SK-N-SH (cell line): ENCODE measurements around the gene COMMD3. TPM values are rescaled to one million over a fixed set of nuclear protein-coding genes. Genes with fewer than 3 reads are reported as not detected.

Source experiments
- CTCF ChIA-PET: fragments of 300-600, 350-600 bp; formaldehyde crosslinking; extraction: SDS; loops from one replicate; lab custom pipeline; 2021; lab: Yijun Ruan, JAX
- POLR2A ChIA-PET: fragments of 350-600 bp; sonication (Branson Sonifier 250); formaldehyde crosslinking; extraction: SDS; loops from one replicate; lab custom pipeline; 2020; ENCODE audit warnings: antibody characterized with exemption, inconsistent platforms; lab: Yijun Ruan, JAX
- DNase-seq: peaks from one replicate; pipeline ENCODE4 v3.0.0; 2012
- H2AFZ ChIP-seq: fragments of 200-600 bp; sonication (generic); 2 replicates; pipeline ENCODE4 v1.8.1; 2016; ENCODE audit warnings: antibody characterized with exemption, mild to moderate bottlenecking, low read depth
- H3F3A ChIP-seq: fragments of 200-600 bp; sonication (generic); replicated peaks from 2 replicates; pipeline ENCODE3; 2016; ENCODE audit warnings: antibody characterized with exemption, mild to moderate bottlenecking; ENCODE audit not compliant: insufficient read depth
- H3K27ac ChIP-seq, 2 experiments: fragments of 200-500 bp in 1 of 2; fragments of 200-600 bp in 1 of 2; sonication (Bioruptor generic) in 1 of 2; sonication (generic), shearing (Covaris generic) in 1 of 2; 2 replicates each; pipeline versions ENCODE4 v1.5.1 to v1.6.1; 2014 to 2016; ENCODE audit warnings: low read depth in 2 of 2, inconsistent platforms in 1 of 2, low read length in 1 of 2, mild to moderate bottlenecking in 1 of 2, mixed read lengths in 1 of 2
- H3K27me3 ChIP-seq: fragments of 200-600 bp; sonication (generic), shearing (Covaris generic); 2 replicates; pipeline ENCODE4 v1.6.1; 2016; ENCODE audit warnings: mixed run types; ENCODE audit not compliant: insufficient read depth
- H3K36me3 ChIP-seq, 2 experiments: fragments of 200-500 bp in 1 of 2; fragments of 200-600 bp in 1 of 2; sonication (Bioruptor generic) in 1 of 2; sonication (generic) in 1 of 2; replicated peaks in 1 of 2; 2 replicates each; pipeline versions ENCODE3 to v1.5.1; 2014 to 2016; ENCODE audit warnings: low read length in 1 of 2, mild to moderate bottlenecking in 1 of 2; ENCODE audit not compliant: insufficient read depth in 2 of 2, control insufficient read depth in 1 of 2
- H3K4me1 ChIP-seq, 2 experiments: fragments of 200-500 bp in 1 of 2; fragments of 200-600 bp in 1 of 2; sonication (Bioruptor generic) in 1 of 2; sonication (generic), shearing (Covaris generic) in 1 of 2; 2 replicates each; pipeline versions ENCODE4 v1.5.1 to v1.6.1; 2014 to 2016; ENCODE audit warnings: low read depth in 1 of 2, low read length in 1 of 2, mixed run types in 1 of 2; ENCODE audit not compliant: insufficient read depth in 2 of 2, control insufficient read depth in 1 of 2
- H3K4me2 ChIP-seq: fragments of 200-600 bp; sonication (generic), shearing (Covaris generic); 2 replicates; pipeline ENCODE4 v1.6.1; 2017; ENCODE audit warnings: mixed run types
- H3K4me3 ChIP-seq, 2 experiments: fragments of 200-500 bp in 1 of 2; fragments of 200-600 bp in 1 of 2; sonication (Bioruptor generic) in 1 of 2; sonication (generic), shearing (Covaris generic) in 1 of 2; 2 replicates each; pipeline versions ENCODE4 v1.5.1 to v1.8.1; 2014 to 2016; ENCODE audit warnings: low read depth in 2 of 2, inconsistent platforms in 1 of 2, low read length in 1 of 2, mild to moderate bottlenecking in 1 of 2, mixed read lengths in 1 of 2, moderate library complexity in 1 of 2
- H3K79me2 ChIP-seq: fragments of 200-600 bp; sonication (generic); 2 replicates; pipeline ENCODE4 v1.8.1; 2017; ENCODE audit warnings: mild to moderate bottlenecking; ENCODE audit not compliant: insufficient read depth
- H3K9ac ChIP-seq: fragments of 200-600 bp; sonication (generic); 2 replicates; pipeline ENCODE4 v1.6.1; 2017; ENCODE audit warnings: mixed run types
- H3K9me2 ChIP-seq: fragments of 200-600 bp; sonication (generic); 2 replicates; pipeline ENCODE4 v1.6.1; 2017; ENCODE audit warnings: mixed run types
- H3K9me3 ChIP-seq: fragments of 200-600 bp; sonication (generic); 2 replicates; pipeline ENCODE4 v1.6.1; 2017; ENCODE audit warnings: mixed run types, mild to moderate bottlenecking, moderate library complexity
- H4K20me1 ChIP-seq: fragments of 200-600 bp; sonication (generic); 2 replicates; pipeline ENCODE4 v1.6.1; 2017; ENCODE audit warnings: mild to moderate bottlenecking, mixed run types; ENCODE audit not compliant: insufficient read depth
- CHD2 ChIP-seq: fragments of 150-350 bp; IDR thresholded peaks from 2 replicates; pipeline ENCODE4 v1.6.1; 2018; ENCODE audit warnings: low read length; ENCODE audit not compliant: partially characterized antibody
- CTCF ChIP-seq: fragments of 200-600 bp; sonication (generic); IDR thresholded peaks from 2 replicates; pipeline ENCODE4 v1.6.1; 2017; ENCODE audit warnings: antibody characterized with exemption, mild to moderate bottlenecking, moderate library complexity
- ELF1 ChIP-seq: IDR thresholded peaks from 2 replicates; pipeline ENCODE4 v1.4.0; 2012
- FOSL2 ChIP-seq: IDR thresholded peaks from 2 replicates; pipeline ENCODE4 v1.4.0; 2012; ENCODE audit warnings: low read depth, mild to moderate bottlenecking, moderate library complexity, borderline replicate concordance
- IRF3 ChIP-seq: fragments of 150-350 bp; IDR thresholded peaks from 2 replicates; pipeline ENCODE4 v1.6.1; 2016; ENCODE audit warnings: mild to moderate bottlenecking, low read depth, low read length
- NFIC ChIP-seq: IDR thresholded peaks from 2 replicates; pipeline ENCODE4 v1.4.0; 2012; ENCODE audit warnings: borderline replicate concordance
- RXRA ChIP-seq: IDR thresholded peaks from 2 replicates; pipeline ENCODE4 v1.4.0; 2012; ENCODE audit warnings: low read depth, mild to moderate bottlenecking, borderline replicate concordance
- TCF12 ChIP-seq: IDR thresholded peaks from 2 replicates; pipeline ENCODE4 v1.4.0; 2012
- USF1 ChIP-seq: IDR thresholded peaks from 2 replicates; pipeline ENCODE4 v1.4.0; 2012; ENCODE audit warnings: low read depth, borderline replicate concordance
- USF2 ChIP-seq: fragments of 150-350 bp; IDR thresholded peaks from 2 replicates; pipeline ENCODE4 v1.6.1; 2017; ENCODE audit warnings: antibody characterized with exemption, low read length, low read depth, borderline replicate concordance
- ZBTB33 ChIP-seq: IDR thresholded peaks from 2 replicates; pipeline ENCODE4 v1.4.0; 2012; ENCODE audit warnings: low read depth, borderline replicate concordance
- WGBS: methylation state at CpG from one replicate; pipeline ENCODE4 v1.1.6; 2017; ENCODE audit warnings: low lambda C conversion rate; 5-methylcytosine and 5-hydroxymethylcytosine counted together
- polyA plus RNA-seq, 3 experiments: library from polyadenylated mRNA; depleted of rRNA; stranded (reverse); fragments of >200 nt; gene quantifications; 2 replicates each; pipeline ENCODE4 v1.2.3, GENCODE V29; 2012
- small RNA-seq, 7 experiments: library from RNA; depleted of rRNA; stranded (forward); fragments of <200 nt; gene quantifications; one replicate each; pipeline ENCODE3, GENCODE V24; 2012

Gene COMMD3
- polyA plus RNA-seq, 1 of the 3 experiments (the other 2 are of a cell fraction), result 26.9 TPM

- H3K4me1 ChIP-seq, result no peaks in the 10 kb centered on the region
- DNase-seq, result no peak
- no peaks in the 10 kb centered on the region for H4K20me1 ChIP-seq
- H3K9me2 ChIP-seq, result no peaks in the 10 kb centered on the region
- no peak overlapping the region for H3K4me2 ChIP-seq
- no peak for TF ChIP-seq CTCF
- no peak for TF ChIP-seq TCF12
- TF ChIP-seq IRF3, result no peak
- no peak for TF ChIP-seq RXRA
- TF ChIP-seq ZBTB33, result no peak
- TF ChIP-seq USF1, result no peak
- no peak for TF ChIP-seq FOSL2
- TF ChIP-seq ELF1, result no peak
- no peak for TF ChIP-seq CHD2
- no peak for TF ChIP-seq NFIC
- TF ChIP-seq USF2, result no peak
- no peak overlapping the region for H2AFZ ChIP-seq
- CTCF ChIA-PET, result interaction anchor here (1.2 kb wide), 1 partner anchor 16 kb away, joined by 3 read pairs; no protein-coding TSS in a partner anchor
- POLR2A ChIA-PET, result no interaction called here
- H3K36me3 ChIP-seq, result no peaks in the 10 kb centered on the region
- H3K9ac ChIP-seq, result no peak overlapping the region
- H3K27ac ChIP-seq, result no peak overlapping the region
- no peaks in the 10 kb centered on the region for H3F3A ChIP-seq
- no peaks in the 10 kb centered on the region for H3K79me2 ChIP-seq
- H3K4me3 ChIP-seq, result no peak overlapping the region
- H3K9me3 ChIP-seq, result no peaks in the 10 kb centered on the region
- 73% methylated on average over 5 of the region's 5 CpGs for WGBS
- no peaks in the 10 kb centered on the region for H3K27me3 ChIP-seq
These were observed 53.4 kb downstream of the COMMD3 start for GRCh38 chr10:22369434-22370072.

Small RNAs within 50 kb of the gene (small RNA-seq; reads per million reads assigned to genes)
- 0 to 1.0 (median 0) reads per million in 7 experiments for gene AL158211.3

Other genes with a start within 250 kb of the COMMD3 start
- gene EBLN1, start 98.4 kb upstream of the COMMD3 start, polyA plus RNA-seq (2012; rRNA removed), result not detected in 2 replicates
- gene BMI1, start 4.7 kb downstream of the COMMD3 start, polyA plus RNA-seq (2012; rRNA removed), result 15.5 and 18.4 TPM in 2 replicates
- gene SPAG6, start 29.1 kb downstream of the COMMD3 start, polyA plus RNA-seq (2012; rRNA removed), result 0.54 and 0.77 TPM in 2 replicates